Fibroblast of skin of right quadriceps (primary cell): ENCODE results near the gene PDE4D.

ENCODE experiments used
- DNase-seq: peaks from one replicate; pipeline ENCODE4 v3.0.0-alpha.2; 2013

The PDE4D gene

DNA sequence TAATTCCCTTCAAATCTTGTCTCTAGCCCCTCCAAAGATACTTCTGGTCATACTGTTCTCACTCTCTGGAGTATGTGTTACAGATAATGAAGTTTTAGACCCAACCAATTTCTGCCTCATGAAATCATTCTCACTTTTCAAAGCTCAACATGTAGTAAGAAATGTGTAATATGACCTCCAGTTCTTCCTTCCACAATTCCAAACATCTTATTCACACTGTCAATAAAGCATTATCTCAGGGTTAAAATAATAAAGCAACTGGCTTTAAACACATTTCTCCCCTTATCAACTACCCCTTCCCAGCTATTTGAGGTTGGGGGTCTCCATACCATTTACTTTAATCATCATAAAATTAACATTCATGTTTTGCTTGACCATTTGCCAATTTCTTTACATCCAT lies 656.5 kb downstream of the PDE4D start:
- DNase-seq, result peak; percentile 52

DNA sequence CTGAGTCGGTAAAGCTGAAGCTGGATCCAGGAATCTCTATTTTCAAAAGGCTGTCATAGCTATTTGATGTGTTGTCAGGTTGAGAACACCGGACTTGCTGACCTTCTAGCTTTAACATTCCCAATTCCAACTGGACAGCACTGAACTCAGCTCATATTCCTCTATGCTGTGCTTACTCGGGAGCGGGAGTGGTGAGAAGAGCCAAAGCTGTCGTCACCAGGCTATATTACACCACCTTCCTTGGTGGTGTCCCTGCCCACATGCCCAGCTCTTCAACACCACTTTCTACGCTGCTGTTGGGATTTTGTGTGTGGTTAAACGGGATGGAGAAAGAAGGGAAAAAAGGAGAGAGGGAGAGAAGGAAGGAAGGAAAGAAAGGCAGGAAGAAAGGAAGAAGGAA lies 657.1 kb downstream of the PDE4D start:
- DNase-seq, result no peak

DNA sequence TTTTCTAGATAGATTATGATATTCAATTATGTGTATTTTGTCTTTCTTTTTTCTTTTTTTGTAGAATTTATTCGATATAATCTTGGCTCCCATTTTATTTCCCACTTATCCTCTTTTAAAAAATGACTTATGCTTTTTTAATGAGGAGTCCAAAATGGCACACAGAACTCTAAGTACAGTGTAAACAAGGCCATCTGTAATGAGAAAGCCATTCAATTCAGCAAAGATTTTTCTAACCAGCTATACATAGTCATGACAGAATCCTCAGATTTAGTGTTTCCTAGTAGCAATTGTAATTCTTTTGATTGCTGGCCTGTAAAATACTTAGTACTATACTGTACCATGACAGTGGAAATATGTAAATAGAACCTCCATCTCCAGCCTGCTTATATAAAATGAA lies 659.3 kb downstream of the PDE4D start:
- DNase-seq, result no peak

DNA sequence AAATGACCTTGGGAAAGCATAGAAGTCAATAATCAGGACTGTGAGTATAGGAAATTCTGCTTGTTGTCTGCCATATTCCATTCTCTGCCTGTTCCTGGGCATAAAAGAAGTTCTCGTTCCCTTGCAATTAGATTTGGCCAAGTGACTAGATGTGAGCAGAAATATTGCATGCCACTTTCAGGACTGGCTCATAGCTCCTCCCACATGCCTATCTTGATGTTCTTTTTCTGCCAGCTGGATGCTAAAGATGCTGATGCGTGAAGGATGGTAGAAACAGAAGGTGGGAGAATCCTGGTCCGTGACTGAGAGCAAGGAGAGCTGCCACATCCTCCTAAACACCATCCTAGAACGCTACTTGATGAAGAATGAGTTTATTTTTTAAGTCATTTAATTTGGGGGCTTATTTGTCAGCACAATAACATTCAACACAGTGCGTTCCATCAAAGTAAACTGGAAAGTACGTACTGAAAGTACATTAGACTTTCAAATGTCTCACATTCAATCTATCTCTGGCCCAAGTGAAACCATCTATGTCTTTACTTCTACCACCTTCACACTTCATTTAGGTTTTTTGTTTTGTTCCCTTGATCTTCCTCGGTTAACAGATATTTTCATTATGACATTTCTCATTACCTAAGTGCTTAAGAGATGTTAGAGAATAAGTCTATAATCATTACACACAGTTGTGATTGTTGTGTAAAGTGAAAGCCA lies 662.1 kb downstream of the PDE4D start:
- DNase-seq, result no peak

DNA sequence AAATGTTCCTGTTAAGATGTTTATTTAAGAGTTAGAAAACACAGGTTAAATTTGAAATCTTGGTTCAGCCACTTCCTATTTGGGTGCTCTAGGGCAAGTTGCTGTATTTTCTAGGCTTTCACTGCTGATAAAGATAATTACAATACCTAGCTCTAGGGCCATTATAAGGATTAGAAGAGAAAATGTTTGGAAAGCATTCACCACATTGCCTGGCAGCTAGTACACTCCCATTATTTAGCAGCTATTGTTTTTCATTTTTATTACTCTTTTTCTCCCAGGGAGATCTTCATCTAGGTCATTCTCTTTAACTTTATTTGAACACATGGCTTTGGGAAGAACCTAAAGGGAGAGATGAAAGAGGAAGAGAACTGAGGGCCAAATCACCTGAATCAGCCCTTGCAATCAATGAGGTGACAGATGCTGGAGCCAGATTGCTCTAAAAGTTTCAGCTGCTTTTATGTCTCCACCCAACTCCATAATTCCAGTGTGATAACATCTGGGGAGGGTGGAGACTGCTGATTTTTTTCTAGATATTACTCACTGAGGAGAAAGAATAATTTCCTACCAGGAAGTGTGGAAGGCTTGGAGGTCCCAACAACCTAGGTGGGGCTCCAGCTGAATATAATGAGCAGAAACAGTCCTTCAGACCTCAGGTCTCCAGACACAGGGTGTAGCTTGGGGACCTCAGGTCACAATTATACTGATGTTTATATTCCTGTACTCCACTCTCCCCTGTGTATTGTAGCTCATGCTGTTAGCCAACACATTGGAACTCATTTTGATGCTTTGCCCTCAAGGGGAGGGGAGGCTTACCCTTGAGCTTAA lies 670.6 kb downstream of the PDE4D start:
- peak; percentile 23 for DNase-seq

DNA sequence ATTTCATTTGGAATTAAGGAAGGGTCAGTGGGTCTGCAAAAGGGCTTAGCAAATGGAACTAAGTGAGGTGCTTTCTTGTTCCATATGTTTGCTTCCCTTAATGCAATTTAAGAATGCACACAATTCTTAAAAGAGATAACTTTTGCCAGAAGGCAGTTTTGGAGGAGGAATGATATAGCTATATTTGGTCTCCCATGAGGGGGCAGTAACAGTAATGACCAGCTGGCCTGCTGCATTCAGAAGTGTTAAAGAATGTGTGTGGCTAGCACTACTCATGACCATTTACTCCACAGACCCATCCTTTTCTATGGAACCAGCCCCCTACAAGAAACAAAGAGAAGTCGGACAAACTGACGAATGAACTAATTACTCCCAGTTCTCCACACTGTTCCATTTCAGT lies 671.8 kb downstream of the PDE4D start:
- no peak for DNase-seq

DNA sequence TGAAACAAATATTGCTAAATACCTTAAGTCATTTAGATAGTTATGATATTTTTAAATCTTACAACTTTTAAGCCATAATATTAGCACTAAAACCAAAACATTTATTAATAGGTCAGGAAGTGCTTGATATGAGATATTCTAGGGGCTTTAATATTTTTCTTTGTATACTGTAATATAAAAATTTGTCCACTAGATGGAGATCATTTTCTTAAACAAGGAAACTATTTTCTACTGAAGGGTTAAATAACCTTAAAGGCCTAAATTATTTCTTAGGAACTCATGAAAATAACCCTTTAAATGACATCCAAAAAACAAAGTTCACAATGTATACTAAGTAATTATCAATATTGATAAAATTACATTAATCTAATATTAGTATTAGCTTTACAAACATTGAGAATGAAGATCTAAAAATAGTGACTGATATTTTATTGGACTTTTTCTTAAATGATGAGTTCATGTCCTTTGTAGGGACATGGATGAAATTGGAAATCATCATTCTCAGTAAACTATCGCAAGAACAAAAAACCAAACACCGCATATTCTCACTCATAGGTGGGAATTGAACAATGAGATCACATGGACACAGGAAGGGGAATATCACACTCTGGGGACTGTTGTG lies 675.0 kb downstream of the PDE4D start:
- DNase-seq, result peak; percentile 23

DNA sequence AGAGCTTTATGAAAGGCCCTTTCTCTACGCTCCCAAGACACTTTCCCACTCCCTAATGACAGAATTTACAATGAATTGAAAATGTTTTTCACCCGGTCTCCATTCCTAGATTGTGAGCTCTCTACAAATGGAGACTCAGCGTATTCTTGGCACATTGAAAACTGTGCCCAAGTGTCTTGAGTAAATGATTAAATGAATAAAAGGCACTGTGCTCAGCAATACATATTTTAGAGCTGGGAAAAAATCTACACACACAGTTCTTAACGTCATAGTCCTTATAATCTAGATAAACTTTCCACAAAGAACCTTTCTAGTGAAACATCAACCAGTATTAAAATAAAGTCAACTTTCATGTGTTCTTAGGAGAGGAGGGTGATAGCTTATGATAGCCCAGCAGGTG lies 676.7 kb downstream of the PDE4D start:
- DNase-seq, result no peak

DNA sequence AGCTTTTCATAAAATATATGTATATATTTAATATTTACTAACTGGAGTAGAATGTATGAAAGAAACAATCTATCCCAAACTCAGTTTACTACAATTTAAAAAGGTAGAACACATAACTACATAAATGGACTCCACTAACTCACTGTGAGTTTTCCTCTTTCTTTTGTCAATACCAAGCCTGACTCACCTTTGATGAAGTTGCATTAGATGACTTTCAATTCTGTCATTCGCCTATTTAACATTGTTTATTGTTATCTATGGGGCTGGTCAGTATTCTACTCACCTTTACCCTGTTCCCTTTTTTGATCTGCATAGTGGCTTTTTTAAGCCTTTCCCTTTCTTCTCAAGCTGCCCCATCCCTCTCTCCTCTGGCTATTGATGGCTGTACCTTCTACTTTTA lies 680.9 kb downstream of the PDE4D start:
- no peak for DNase-seq

DNA sequence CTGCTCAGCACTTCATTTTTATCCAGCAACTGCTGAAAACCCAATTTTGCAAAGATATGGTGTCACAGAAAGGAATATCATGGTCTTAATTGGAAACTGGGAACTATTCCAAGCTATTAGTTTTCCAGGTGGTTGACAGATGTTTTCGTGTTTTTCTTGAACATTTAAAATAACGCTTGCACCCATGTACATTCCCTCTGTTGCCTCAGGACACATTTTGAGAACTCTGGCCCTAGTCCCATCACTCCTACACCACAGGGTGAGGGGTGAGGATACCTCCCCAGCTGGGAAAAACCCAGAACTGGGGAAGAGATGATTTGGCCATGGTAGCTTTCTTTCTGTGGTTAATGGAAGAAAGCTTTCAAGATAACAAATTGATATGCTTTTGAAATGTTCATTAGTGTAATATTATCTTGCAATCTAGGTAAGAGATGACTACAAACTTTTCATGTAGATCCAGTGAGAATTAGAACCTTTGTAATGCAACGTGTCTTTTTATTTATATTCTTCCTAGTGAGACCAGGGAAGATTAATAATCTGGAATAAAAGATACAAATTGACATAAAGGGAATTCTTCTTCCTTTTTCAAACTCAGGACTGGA lies 683.7 kb downstream of the PDE4D start:
- DNase-seq, result peak; percentile 69

DNA sequence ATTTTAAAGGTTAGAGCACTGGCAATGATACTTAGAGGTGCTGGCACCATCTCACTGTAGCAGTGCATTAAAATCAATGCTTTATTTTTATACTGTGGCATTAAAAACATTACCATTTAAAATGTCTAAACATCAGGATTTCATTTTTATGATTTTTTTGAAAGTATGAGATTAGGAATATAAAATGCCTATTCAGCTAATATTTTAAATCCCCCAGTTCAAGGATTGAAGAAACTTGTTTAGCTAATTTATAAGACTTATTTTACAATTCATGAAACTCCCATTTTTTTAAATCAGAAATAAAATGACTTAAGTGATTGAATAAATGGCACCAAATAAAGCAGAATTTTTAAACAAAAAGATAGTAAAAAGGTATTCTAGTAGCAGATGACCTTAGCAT lies 685.1 kb downstream of the PDE4D start:
- DNase-seq, result no peak

DNA sequence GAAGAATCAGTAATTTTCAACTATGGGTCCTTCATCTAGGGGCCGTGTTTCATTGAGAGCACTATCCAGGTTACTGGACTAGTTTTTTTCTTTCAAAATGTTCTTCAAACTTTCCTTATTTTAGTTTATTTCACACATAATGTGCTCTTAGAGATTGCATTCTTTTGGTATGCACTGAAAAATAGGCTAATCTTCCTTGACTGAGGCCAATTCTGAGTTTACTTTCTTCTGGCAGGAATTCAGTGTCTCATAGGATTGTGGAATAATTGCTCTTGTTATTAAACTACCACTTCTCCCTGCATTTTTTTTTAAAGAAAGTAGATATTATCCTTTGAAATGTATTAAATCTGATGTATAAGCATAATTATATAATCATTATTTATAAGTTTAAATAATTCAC lies 686.1 kb downstream of the PDE4D start:
- DNase-seq, result peak; percentile 24

DNA sequence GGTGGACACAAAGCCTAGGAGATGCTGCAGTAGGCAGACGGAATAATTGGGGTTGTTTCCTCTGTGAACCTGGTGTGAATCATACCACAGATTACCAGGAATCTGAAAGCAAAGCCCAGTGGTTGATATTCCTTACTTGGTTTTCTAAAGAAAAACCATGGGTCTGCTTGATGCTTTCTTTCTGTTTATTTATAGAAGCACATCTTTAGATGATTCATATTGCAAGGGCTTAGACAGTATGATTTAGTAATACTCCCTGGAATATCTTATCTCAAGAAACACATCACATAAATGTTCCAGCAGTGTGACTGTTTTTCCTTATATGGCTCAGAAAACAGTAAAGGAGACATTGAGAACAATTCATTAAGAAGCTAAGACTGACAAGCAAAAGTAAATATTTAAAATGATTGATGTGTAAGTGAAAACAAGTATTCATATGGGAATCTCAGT lies 687.4 kb downstream of the PDE4D start:
- DNase-seq, result peak; percentile 89

DNA sequence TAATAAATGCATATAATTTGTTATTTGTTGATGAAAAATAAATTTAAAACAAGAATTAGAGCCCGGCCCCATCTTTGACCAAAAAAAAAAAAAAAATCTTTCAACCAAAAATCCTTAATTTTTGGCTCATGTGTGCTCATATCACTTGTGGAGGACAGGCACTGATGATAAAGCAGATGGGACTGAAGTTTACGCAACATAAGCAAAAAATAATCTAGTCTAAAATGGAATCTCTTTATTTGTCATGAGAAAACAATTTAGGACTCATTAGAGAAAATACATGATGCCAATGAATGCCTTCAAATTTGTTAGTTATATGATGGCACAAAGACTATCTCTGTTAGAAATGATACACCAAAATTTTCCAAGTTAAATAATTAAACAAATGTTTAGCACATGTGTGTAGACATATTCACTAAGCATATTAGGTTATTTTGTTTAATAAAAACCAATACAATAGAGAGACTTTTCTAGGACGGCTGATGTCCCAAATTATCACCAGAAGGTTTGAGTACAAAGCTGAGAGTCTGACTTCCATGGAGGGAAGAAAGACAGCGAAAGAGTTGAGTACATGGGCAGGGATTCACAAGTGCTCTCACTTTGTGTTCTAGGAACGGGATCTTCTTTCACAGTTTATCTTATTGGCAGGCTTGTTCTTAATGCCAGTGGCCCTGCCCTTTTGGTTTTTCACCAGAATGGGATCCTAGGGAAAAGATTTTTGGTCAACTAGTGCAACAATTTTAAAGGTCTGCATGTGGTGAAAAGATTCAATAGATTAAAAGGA lies 689.2 kb downstream of the PDE4D start:
- no peak for DNase-seq

DNA sequence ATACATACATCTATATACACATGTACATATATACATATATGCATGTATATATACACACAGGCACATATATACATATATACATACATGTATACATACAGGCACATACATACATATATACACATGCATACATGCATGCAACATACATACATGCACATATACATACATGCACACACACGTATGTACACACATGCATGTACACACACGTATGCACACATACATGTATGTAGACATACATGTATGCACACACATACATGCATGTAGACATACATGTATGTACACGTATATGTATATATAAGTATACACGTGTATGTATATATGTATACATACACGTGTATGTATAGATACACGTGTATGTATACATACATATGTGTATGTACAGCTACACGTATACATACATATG lies 693.7 kb downstream of the PDE4D start:
- no peak for DNase-seq

DNA sequence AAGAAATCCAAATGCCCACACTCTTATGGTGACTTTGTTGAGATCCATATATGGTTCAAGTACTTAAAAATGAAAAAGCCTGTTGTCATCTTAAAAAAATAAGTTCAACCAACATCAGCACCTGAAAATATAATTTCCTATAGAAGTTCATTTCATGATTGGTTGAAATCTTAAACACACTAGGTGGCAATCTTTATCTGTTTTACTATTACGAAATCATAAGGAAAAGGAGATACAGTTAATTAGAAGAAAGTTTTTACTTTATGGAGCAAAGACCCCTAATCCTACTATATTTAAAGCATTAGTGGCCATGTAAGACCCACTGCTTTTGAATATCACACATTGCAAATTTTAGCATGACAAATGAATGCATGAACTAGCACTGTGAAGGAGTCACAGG lies 694.7 kb downstream of the PDE4D start:
- DNase-seq, result no peak

DNA sequence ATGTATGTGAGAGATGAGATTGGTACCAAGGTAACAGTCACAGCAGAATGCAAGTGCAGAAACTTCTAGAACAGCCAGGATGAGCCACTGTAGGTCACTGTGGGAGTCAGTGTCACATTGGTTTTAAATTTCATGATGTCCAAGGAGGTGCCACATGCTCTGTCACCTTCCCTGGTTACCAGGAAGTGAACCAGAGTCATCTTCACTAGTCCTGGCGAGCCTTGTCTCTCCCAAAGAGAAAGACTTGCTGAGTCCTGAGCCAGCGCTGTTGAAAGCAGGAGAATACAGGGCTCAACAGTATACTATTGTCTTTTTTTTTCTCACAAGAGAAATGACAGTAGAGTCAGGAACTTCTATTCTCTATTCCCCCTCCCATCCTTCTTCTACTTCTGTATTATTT lies 695.2 kb downstream of the PDE4D start:
- no peak for DNase-seq

DNA sequence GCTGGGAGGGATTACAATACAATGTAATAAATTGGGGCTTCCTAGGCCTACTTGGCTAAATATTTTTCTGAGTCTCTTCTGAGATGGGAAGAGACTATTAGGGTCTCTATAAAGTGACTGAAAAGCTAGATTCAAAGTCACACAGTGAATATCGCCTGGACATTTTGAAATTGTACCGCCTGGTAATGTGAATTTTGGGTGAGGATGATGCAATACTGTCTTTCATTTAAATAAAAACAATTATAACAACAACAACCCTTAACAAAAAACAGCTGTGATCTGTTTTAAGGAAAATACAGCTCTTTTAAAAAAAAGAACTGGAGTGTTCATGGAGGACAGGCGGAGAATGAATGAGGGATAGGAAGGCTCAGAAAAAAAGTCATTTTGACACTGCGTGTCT lies 695.6 kb downstream of the PDE4D start:
- DNase-seq, result no peak

DNA sequence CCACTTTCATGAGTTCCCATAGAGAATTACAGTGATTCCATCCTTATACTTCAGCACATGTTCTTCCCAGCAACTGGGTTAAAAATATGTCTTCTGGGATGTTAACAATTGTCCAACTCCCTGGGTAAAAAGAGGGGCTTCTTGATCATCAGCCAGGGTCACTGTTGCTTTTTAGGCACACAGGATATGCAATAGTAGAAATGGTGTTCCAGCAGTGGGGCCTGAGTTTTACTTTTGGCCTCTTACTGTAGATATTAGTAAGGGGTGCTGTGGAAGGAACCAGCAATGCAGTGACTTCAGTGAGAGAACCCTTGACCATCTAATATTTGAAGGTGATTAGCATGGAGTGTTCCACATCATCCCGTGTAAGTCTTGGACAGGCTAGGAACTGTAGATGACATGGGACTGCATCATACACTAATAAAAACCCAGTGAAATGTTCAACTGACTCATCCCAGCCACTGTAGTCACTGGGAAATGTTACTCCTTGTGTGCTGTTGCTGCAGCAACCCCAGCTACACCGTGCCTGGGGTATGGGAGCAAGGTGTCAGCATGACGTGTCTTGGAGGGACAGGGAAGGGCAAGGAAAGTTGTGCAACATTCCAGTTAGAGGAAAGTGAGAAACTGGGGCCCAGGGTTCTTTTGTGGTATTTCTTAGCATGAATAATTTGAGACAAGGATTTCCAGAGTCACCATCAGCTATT lies 699.8 kb downstream of the PDE4D start:
- DNase-seq, result peak; percentile 95

DNA sequence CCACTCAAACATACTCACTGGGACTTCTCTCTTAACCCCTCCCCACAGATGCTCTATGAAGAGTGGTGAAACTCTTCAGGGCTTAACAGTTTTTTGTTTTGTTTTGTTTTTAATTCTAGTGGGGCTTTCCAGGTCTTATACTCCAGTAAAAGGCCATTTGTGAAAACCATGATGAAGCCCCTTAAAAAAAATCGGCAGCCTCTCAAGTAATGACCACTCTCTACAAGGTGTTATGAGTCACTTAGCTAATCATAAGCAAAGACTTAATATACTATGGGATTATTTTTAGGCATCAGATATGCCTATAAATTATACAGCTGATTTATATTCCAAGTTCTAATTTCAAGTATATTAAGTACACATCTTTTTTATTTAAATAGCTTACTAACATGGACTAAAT lies 702.8 kb downstream of the PDE4D start:
- DNase-seq, result no peak

DNA sequence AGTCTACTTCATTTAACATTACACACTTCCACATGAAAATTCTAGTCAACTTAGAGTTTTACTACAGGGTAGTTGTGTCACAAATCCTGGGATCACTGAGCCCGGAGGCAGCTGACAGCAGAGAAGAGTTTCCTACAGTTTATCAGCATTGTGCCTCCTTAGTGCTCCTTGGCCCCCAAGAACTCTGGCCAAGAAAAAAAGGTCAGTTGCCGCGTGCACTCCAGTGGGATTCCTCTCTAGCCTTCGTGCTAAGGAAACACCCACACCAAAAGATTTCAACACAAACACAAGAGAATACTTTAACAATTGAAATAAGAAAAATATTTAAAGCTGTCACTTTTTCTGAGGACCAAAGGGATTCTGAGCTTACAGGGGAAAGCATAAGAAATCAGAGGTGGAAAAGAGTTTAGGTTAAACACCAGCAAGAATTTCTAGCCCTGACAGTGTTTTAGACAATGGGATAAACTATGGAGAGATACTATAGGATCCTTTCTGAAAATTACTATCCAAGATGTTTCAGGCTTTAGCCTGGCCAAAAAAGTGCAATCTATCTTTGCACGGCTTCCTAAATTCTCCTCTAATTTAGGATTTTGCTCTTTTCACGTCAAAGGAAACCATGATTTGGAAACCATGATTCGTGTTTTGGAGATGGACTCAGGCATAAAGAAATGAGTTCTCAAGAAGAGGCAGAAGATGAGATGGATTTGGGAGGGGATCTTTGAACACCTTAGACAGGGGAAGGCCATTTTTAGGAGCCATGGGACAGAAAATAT lies 703.9 kb downstream of the PDE4D start:
- DNase-seq, result no peak
